SK-N-MC (cell line): ENCODE results near the gene N4BP2L1.

Experiments used
- EZH2 ChIP-seq: fragments of 200-600 bp; sonication (generic); IDR thresholded peaks from one replicate; pipeline ENCODE4 v1.6.1; 2017; ENCODE audit warnings: antibody characterized with exemption
- FOXP2 ChIP-seq: optimal IDR thresholded peaks from 2 replicates; pipeline ENCODE3; 2011; ENCODE audit warnings: mild to moderate bottlenecking, moderate library complexity; ENCODE audit not compliant: insufficient read depth; ENCODE audit errors: extremely low read length, control extremely low read depth
- POLR2AphosphoS5 ChIP-seq: IDR thresholded peaks from 2 replicates; pipeline ENCODE4 v1.6.1; 2012; ENCODE audit warnings: mild to moderate bottlenecking, low read depth, low read length, borderline replicate concordance

DNA sequence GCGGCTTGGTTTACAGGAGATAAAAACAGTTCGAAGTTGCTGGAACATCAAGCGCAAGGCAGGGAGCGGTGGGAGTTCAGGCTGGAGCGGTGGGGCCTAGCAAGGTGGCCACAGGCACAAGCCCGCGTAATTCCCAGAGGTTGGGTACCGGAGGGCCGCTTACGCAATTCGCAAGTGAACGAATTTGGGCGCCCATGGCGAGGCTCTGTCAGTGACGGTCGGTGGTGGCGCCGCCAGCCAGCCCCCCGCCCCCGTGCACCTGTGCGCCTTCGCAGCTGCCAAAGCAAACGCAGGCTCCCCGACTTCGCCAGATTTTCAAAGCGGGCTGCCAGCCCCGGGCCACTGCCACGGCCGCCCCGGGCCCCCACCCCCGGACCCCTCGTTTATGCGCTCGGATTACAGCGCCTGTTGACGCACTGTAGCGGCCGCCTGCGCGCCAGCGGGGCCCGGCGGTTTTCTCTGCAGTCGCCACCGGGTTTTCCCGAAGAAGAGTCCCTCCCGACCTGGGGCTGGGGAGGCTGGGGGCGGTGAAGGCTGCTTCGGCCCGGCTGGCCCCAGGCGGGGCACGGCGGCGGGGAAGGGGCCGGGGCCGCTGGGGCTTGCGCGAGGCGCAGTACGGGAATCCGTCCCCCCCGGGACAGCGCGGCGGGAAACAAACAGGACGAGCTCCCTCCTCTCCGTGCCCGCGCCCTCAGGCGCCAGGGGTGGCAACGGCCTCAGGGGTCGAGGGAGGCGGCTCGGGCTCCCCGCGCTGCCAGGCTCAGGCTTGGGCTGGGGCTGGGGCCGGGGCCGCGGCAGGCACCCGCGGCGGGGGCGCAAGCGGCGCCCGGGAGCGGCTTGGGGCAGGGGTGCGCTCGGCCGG, 709 bp downstream of the N4BP2L1 start:
- TF ChIP-seq EZH2 (no peak), POLR2AphosphoS5 (no peak), FOXP2 (no peak)
